SU-DHL-6 (cell line): ENCODE data around the gene COX19.

Source experiments
- H2AFZ ChIP-seq: fragments of 200-600 bp; sonication (generic); 2 replicates; pipeline ENCODE4 v1.6.1; 2014; ENCODE audit warnings: low read depth, mild to moderate bottlenecking, moderate library complexity, mixed read lengths, antibody characterized with exemption, low read length; ENCODE audit not compliant: severe bottlenecking
- H3F3A ChIP-seq: fragments of 200-600 bp; shearing (Covaris generic); 2 replicates; pipeline ENCODE4 v1.6.0; 2016; ENCODE audit warnings: antibody characterized with exemption, mild to moderate bottlenecking; ENCODE audit not compliant: insufficient read depth
- H3K27ac ChIP-seq: fragments of 200-600 bp; sonication (generic); 2 replicates; pipeline ENCODE4 v1.5.1; 2016; ENCODE audit warnings: low read depth, mild to moderate bottlenecking, low read length, moderate library complexity, mixed read lengths
- H3K27me3 ChIP-seq: fragments of 200-600 bp; sonication (generic), shearing (Covaris generic); 2 replicates; pipeline ENCODE4 v1.6.0; 2014; ENCODE audit warnings: mild to moderate bottlenecking, low read length
- H3K36me3 ChIP-seq: fragments of 200-600 bp; sonication (generic); 2 replicates; pipeline ENCODE4 v1.6.1; 2014; ENCODE audit warnings: mild to moderate bottlenecking, low read length, mixed read lengths
- H3K4me2 ChIP-seq: fragments of 300-600, 200-600 bp; shearing (Covaris generic), sonication (generic); 2 replicates; pipeline ENCODE4 v1.6.0; 2014; ENCODE audit warnings: low read length, low read depth, mild to moderate bottlenecking; ENCODE audit not compliant: poor library complexity, severe bottlenecking
- H3K4me3 ChIP-seq: fragments of 200-600 bp; sonication (generic); 2 replicates; pipeline ENCODE4 v1.5.1; 2014; ENCODE audit warnings: antibody characterized with exemption, low read length, mild to moderate bottlenecking, mixed read lengths; ENCODE audit not compliant: insufficient read depth, poor library complexity, severe bottlenecking
- H3K79me2 ChIP-seq: fragments of 200-600 bp; sonication (generic); 2 replicates; pipeline ENCODE4 v1.6.1; 2014; ENCODE audit warnings: mild to moderate bottlenecking, low read length, moderate library complexity; ENCODE audit not compliant: insufficient read depth
- H3K9ac ChIP-seq: fragments of 200-600 bp; sonication (generic); 2 replicates; pipeline ENCODE4 v1.7.0; 2014; ENCODE audit warnings: mild to moderate bottlenecking, low read length
- H3K9me2 ChIP-seq: fragments of 200-600 bp; sonication (generic); replicated peaks from 2 replicates; pipeline ENCODE4 v1.6.1; 2014; ENCODE audit warnings: low read length; ENCODE audit not compliant: insufficient read depth
- H3K9me3 ChIP-seq: fragments of 200-600 bp; sonication (generic); 2 replicates; pipeline ENCODE4 v1.6.1; 2014; ENCODE audit warnings: low read length, mixed read lengths; ENCODE audit not compliant: insufficient read depth
- H4K20me1 ChIP-seq: fragments of 200-600 bp; sonication (generic); 2 replicates; pipeline ENCODE4 v1.6.1; 2014; ENCODE audit warnings: low read depth, mild to moderate bottlenecking, antibody characterized with exemption, low read length, moderate library complexity, mixed read lengths
- CTCF ChIP-seq: fragments of 200-600 bp; sonication (generic); IDR thresholded peaks from one replicate; pipeline ENCODE4 v1.5.1; 2017; ENCODE audit warnings: antibody characterized with exemption, mild to moderate bottlenecking, low read length, moderate library complexity; ENCODE audit not compliant: insufficient read depth, poor library complexity, severe bottlenecking
- EZH2phosphoT487 ChIP-seq: fragments of 200-600 bp; sonication (generic), shearing (Covaris generic); conservative IDR thresholded peaks from 2 replicates; pipeline ENCODE4 v1.6.1; 2018; ENCODE audit warnings: mild to moderate bottlenecking, antibody characterized with exemption, low read length, moderate library complexity, mixed read lengths

Gene COX19

DNA sequence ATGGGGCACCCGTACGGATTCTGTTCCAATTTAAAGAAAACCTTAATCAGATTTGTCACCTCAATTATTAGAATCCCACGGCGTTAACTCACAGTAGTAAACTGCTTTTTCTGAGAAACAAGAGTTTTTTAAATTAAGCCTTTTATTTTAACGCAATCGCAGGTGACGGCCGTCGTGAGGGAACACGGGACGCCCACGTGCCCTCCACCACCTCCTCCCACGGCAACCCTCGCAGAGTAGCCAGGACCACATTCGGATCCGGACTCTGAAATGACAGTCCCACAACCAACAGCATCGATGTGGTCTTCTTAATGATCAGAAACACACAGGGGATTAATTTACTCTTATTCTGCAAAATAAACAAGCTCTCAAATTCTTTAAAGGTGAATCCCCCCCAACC lies 47.0 kb upstream of the COX19 start:
- no peak overlapping the region for H2AFZ ChIP-seq
- H3K4me2 ChIP-seq: no peak overlapping the region
- 0 out of 2 replicates have a peak, but pooled peaks cover 3% of the 10 kb centered on the region for H4K20me1 ChIP-seq
- no peaks in the 10 kb centered on the region for H3K79me2 ChIP-seq
- no peaks in the 10 kb centered on the region for H3K9me2 ChIP-seq
- H3K9ac ChIP-seq: no peak overlapping the region
- H3K27me3 ChIP-seq: no peaks in the 10 kb centered on the region
- no peaks in the 10 kb centered on the region for H3K9me3 ChIP-seq
- H3K27ac ChIP-seq: peak overlapping the region; percentile 92
- H3F3A ChIP-seq: peaks cover 41% of the 10 kb centered on the region
- no peak overlapping the region for H3K4me3 ChIP-seq
- no peaks in the 10 kb centered on the region for H3K36me3 ChIP-seq
- TF ChIP-seq CTCF (no peak), EZH2phosphoT487 (no peak)

DNA sequence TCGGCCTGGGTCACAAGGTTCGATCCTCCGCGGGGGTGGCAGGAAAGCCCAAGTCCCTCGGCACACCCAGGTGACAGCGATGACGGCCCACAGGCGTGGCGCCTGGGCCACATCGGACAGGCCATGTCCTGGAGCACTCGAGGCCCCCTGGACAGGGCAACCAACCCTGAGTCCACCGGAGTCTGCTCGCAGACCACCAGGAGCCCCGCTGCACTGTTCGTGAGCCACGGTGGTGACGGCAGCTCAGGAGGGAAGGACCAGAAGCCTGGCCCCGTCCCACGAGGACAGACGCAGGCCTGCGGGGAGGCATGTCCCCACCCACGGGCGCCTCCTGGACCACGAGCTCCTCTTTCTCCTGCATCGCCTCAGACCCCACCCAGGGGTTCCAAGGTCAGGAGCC lies 46.6 kb upstream of the COX19 start:
- no peak for TF ChIP-seq EZH2phosphoT487
- TF ChIP-seq CTCF: no peak
- 0 out of 2 replicates have a peak, but pooled peaks cover 3% of the 10 kb centered on the region for H4K20me1 ChIP-seq
- no peak overlapping the region for H3K4me3 ChIP-seq
- no peaks in the 10 kb centered on the region for H3K36me3 ChIP-seq
- H3K27me3 ChIP-seq: no peaks in the 10 kb centered on the region
- H3K79me2 ChIP-seq: no peaks in the 10 kb centered on the region
- H3K9me3 ChIP-seq: no peaks in the 10 kb centered on the region
- no peak overlapping the region for H3K9ac ChIP-seq
- H2AFZ ChIP-seq: no peak overlapping the region
- H3K9me2 ChIP-seq: no peaks in the 10 kb centered on the region
- H3K27ac ChIP-seq: no peak overlapping the region
- no peak overlapping the region for H3K4me2 ChIP-seq
- peaks cover 36% of the 10 kb centered on the region for H3F3A ChIP-seq

GRCh38 chr7:1021366-1021765 lies 46.0 kb upstream of the COX19 start:
- no peaks in the 10 kb centered on the region for H3K36me3 ChIP-seq
- H2AFZ ChIP-seq: no peak overlapping the region
- no peaks in the 10 kb centered on the region for H3K9me2 ChIP-seq
- H3K79me2 ChIP-seq: no peaks in the 10 kb centered on the region
- H3K4me3 ChIP-seq: no peak overlapping the region
- peaks cover 31% of the 10 kb centered on the region for H3F3A ChIP-seq
- no peaks in the 10 kb centered on the region for H3K27me3 ChIP-seq
- no peak overlapping the region for H3K4me2 ChIP-seq
- no peak for TF ChIP-seq CTCF
- TF ChIP-seq EZH2phosphoT487: no peak
- H3K27ac ChIP-seq: no peak overlapping the region
- no peak overlapping the region for H3K9ac ChIP-seq
- H4K20me1 ChIP-seq: 0 out of 2 replicates have a peak, but pooled peaks cover 3% of the 10 kb centered on the region
- H3K9me3 ChIP-seq: no peaks in the 10 kb centered on the region

DNA sequence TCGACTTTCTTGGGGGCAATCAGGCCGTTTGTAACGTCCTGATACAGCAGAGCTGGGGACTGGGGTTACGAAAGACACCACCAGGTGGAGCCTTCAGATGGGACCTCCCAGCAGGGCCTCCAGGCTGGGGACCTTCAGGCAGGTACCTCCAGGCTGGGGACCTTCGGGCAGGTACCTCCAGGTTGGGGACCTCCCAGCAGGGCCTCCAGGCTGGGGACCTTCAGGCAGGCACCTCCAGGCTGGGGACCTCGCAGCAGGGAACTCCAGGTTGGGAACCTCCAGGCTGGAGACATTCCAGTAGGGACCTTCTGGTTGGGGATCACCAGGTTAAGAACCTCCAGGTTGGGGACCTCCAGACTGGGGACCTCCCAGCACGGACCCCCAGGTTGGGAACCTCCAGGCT lies 45.5 kb upstream of the COX19 start:
- Histone ChIP-seq H3K36me3 (no peaks in the 10 kb centered on the region), H3F3A (peaks cover 26% of the 10 kb centered on the region), H2AFZ (no peak overlapping the region), H3K79me2 (no peaks in the 10 kb centered on the region), H3K27ac (no peak overlapping the region), H3K9me2 (no peaks in the 10 kb centered on the region), H3K4me3 (no peak overlapping the region), H3K9ac (no peak overlapping the region), H4K20me1 (0 out of 2 replicates have a peak, but pooled peaks cover 3% of the 10 kb centered on the region), H3K4me2 (no peak overlapping the region), H3K27me3 (no peaks in the 10 kb centered on the region), H3K9me3 (no peaks in the 10 kb centered on the region)
- TF ChIP-seq CTCF (peak; percentile 46), EZH2phosphoT487 (no peak)
